Stomach (tissue), 4 donors: ENCODE results near the gene SNPH.

Source experiments
- EP300 ChIP-seq: sonication (generic); formaldehyde crosslinking; IDR thresholded peaks from one replicate; pipeline ENCODE4 v1.6.1; 2017; ENCODE audit warnings: antibody characterized with exemption
- POLR2A ChIP-seq, 4 donors: fragments of 450-650 bp; IDR thresholded peaks; one replicate each; pipeline ENCODE4 v1.6.1; 2016; ENCODE audit warnings: antibody characterized with exemption in 4 of 4, control low read depth in 2 of 4, mild to moderate bottlenecking in 1 of 4, moderate library complexity in 1 of 4
- POLR2AphosphoS5 ChIP-seq, 3 donors: sonication (generic); formaldehyde crosslinking; IDR thresholded peaks; one replicate each; pipeline ENCODE4 v1.6.1; 2016; ENCODE audit warnings: antibody characterized with exemption in 3 of 3
- TF ChIP-seq, protein P1 (sequence below), 7 experiments: fragments of 450-650 bp in 4 of 7; fragments of 200-600 bp in 3 of 7; sonication (generic) in 3 of 7; IDR thresholded peaks; one replicate each; pipeline ENCODE4 v1.5.1; 2016 to 2019; ENCODE audit warnings: antibody characterized with exemption in 7 of 7, control low read depth in 2 of 7, mild to moderate bottlenecking in 1 of 7

DNA sequence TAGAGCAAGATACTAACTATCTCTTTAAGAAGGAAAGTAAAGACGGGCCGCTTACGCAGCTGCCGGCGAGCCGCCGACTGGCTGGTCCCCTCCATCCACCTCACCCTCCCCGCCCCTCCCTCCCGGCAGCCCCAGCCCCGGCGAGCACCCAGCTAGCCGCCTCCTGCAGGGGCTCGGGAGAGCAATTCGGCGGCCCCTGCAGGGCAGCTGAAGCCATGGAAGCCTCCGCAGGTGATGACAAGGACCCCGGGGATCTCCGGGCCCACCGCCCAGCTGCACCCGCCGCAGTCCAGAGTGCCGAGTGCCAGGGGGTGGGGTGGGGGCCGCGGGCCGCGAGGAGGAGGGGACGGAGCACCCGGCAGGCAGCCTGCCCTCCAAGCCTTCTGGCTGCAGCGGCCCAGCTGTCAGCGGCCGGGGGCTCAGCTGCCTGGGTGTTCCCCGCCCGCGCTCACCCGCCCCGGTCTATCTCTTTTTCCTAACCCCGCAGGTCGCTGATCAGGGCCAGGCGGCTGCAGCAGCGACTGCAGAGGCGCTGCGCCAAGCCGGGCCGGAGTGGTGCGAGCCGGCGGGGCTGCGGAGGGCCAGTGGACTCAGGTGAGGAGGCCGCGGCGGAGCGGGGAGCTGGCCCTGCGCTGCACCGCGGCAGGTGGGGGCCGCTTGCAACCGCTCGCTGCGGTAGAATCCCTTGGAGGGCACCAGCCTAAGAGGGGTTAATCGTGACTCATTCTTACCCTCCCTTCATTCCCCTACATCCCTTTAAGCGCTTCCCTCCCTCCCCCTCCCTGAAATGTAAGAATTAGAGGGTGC lies at the start of gene SNPH:
- TF ChIP-seq POLR2A (IDR thresholded peaks at IDR 0.05) (no peak), POLR2AphosphoS5 (IDR thresholded peaks at IDR 0.05) (no peak), EP300 (no peak)
- TF ChIP-seq, protein P1, sequence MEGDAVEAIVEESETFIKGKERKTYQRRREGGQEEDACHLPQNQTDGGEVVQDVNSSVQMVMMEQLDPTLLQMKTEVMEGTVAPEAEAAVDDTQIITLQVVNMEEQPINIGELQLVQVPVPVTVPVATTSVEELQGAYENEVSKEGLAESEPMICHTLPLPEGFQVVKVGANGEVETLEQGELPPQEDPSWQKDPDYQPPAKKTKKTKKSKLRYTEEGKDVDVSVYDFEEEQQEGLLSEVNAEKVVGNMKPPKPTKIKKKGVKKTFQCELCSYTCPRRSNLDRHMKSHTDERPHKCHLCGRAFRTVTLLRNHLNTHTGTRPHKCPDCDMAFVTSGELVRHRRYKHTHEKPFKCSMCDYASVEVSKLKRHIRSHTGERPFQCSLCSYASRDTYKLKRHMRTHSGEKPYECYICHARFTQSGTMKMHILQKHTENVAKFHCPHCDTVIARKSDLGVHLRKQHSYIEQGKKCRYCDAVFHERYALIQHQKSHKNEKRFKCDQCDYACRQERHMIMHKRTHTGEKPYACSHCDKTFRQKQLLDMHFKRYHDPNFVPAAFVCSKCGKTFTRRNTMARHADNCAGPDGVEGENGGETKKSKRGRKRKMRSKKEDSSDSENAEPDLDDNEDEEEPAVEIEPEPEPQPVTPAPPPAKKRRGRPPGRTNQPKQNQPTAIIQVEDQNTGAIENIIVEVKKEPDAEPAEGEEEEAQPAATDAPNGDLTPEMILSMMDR (IDR thresholded peaks at IDR 0.05) = no peak
